ENCODE results near the gene PTBP2.

PTBP2 gene

DNA sequence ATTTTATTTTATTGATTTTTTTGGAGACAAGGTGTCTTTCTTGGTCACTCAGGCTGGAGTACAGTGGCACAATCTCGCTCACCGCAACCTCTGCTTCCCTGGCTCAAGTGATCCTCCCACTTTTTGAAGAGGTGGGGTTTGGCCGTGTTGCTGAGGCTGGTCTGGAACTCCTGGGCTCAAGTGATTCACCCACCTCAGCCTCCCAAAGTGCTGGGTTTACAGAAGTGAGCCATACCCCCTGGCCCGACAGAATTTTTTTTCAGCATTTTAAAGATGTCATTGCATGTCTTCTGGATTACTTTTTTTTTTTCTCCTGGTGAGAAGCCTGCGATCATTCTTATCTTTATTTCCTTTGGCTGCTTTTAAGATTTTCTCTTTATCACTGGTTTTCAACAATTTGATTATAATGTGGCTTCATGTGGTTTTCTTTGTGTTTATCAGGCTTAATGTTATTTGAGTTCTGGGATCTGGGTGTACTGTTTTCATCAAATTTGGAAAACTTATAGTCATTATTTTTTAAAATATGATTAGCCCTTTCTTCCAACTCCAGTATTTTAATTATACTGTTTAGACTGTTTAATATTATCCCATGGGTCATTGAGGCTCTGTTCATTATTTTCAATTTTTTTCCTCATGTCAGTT, 23.1 kb upstream of the PTBP2 start:
- TF ChIP-seq, protein P1, sequence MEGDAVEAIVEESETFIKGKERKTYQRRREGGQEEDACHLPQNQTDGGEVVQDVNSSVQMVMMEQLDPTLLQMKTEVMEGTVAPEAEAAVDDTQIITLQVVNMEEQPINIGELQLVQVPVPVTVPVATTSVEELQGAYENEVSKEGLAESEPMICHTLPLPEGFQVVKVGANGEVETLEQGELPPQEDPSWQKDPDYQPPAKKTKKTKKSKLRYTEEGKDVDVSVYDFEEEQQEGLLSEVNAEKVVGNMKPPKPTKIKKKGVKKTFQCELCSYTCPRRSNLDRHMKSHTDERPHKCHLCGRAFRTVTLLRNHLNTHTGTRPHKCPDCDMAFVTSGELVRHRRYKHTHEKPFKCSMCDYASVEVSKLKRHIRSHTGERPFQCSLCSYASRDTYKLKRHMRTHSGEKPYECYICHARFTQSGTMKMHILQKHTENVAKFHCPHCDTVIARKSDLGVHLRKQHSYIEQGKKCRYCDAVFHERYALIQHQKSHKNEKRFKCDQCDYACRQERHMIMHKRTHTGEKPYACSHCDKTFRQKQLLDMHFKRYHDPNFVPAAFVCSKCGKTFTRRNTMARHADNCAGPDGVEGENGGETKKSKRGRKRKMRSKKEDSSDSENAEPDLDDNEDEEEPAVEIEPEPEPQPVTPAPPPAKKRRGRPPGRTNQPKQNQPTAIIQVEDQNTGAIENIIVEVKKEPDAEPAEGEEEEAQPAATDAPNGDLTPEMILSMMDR (conservative IDR thresholded peaks at IDR 0.05; ENCODE audit: low read depth, low read length) = no peak

DNA sequence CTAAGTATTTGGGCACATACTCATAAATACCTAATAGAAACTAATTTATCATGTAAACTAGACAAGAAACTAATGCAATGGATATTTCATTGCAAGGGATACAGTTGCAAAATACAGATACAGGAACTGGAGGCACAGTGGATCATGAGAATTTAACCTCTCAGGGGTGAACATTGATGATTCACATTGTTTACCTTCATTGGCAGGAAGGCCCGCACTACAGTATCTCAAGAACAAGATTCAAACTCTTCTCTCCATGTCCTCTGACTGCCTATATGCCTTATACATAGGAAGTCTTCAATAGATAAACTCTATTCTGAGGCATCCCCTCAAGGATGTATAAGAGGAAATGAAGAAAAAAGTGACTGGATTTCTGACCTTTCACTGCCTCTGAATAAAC, 18.4 kb upstream of the PTBP2 start:
- H3K4me3 ChIP-seq (ENCODE audit: low read length) = no peak overlapping the region
- TF ChIP-seq, protein P1 (conservative IDR thresholded peaks at IDR 0.05; ENCODE audit: low read depth, low read length) = no peak
- DNase-seq (ENCODE audit: low read depth) = no peak

More for the DNA sequence above, 23.1 kb upstream of the PTBP2 start:
- H3K4me3 ChIP-seq (ENCODE audit: low read length) = no peak overlapping the region
- DNase-seq (ENCODE audit: low read depth) = no peak

DNA sequence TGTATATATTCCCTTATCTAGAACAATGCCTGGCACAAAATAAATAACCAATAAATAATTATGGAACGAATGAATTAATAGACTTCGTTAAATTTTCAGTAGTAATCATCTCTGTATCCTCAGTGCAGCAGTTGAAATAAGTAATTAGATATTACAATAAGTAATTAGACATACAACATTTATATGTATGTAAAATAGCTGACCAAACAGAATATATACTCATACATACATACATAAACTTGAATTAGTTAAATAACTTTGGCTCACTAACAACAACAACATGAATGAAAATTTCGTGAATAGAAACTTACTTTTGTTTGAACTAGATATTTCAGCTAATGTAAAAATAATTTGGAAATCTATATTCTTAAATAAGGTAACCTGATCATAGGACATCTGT, 14.6 kb upstream of the PTBP2 start:
- TF ChIP-seq, protein P1 (conservative IDR thresholded peaks at IDR 0.05; ENCODE audit: low read depth, low read length) = no peak
- H3K4me3 ChIP-seq (ENCODE audit: low read length) = no peak overlapping the region
- no peak for DNase-seq (ENCODE audit: low read depth)

DNA sequence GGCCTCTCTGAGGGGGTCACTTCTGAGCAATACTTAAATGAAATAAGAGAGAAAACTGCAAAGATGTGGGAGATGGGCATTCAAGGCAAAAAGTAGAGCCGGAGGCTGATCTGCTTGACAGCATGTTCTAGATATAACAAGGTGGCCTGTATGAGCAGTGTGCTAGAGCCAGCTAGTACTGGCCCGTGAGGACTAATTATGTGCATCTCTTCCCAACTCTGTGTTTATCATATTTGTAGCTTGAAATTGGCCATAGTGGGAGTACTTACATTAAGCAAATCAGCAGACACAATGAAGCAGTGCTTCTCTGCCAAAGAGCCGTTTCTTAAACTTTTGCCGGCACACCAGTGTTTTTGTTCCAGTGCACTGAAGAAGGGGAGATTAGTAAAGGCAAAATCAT, 13.1 kb upstream of the PTBP2 start:
- no peak overlapping the region for H3K4me3 ChIP-seq (ENCODE audit: low read length)
- DNase-seq (ENCODE audit: low read depth) = no peak
- TF ChIP-seq, protein P1 (conservative IDR thresholded peaks at IDR 0.05; ENCODE audit: low read depth, low read length) = no peak

DNA sequence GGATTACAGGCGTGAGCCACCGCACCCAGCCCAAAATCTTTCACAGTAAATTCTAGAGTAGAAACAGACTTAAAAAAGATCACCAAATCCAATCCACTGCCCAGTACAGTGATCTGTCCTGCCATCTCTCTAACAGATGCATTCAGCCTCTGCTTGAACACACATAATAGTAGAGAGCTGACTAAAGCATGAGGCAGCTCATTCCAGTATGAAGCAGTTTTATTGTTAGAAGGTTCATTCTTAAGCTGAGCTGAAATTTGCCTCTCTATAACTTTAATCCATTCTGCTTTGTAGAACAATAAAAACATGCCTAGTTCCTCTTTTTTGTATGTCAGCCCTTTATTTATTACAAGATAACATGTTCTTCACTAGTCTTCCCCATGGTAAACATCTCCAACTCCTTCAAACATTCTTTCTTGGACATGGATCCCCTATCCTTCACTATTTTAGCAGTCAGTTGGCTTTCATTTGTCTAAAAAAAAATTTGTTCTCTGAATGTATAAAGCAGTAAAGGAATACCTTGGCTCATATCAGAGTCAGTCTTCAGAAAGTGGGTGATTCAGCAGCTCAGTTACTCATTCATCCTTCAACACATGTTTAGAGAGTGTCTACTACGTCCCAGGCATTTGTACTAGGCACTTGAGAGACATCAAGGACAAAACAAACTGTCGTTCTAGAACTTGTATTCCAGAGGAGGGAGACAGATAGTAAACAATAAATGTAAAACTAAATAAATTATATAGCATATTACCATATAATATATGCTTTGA, 10.7 kb upstream of the PTBP2 start:
- no peak for DNase-seq (ENCODE audit: low read depth)
- TF ChIP-seq, protein P1 (conservative IDR thresholded peaks at IDR 0.05; ENCODE audit: low read depth, low read length) = no peak
- H3K4me3 ChIP-seq (ENCODE audit: low read length) = no peak overlapping the region

DNA sequence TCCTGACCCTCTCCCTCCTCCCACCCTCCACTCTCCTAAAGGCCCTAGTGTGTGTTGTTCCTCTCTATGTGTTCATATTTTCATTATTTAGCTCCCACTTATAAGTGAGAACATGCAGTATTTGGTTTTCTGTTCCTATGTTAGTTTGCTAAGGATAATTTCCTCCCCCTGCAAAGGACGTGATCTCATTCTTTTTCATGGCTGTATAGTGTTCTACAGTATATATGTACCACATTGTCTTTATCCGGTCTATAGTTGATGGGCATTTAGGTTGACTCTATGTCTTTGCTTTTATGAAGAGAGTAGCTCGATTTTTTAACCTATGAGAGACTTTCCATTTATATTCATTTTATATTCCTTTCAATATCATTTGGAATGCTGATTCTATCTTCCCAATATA, 7.9 kb upstream of the PTBP2 start:
- TF ChIP-seq, protein P1 (conservative IDR thresholded peaks at IDR 0.05; ENCODE audit: low read depth, low read length) = no peak
- no peak for DNase-seq (ENCODE audit: low read depth)
- H3K4me3 ChIP-seq (ENCODE audit: low read length) = no peak overlapping the region

DNA sequence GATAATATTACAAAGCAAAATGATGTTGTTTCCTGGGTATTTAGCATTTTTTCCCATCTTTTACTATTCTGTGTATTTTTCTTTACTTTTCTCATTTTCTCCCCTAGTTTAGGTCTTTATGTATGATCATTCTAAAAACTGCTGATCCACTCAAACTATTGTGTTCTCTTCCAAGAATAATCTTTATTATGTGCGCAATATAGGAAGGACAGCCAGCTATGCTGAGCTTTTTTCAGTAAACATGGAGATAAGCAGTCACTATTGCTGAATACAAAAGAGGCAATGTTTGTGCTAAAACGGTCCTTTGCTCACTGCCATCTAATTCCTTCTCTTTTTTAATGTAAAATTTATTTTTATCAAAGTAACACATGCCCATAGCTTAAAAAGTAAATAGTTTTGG, 6.7 kb upstream of the PTBP2 start:
- TF ChIP-seq, protein P1 (conservative IDR thresholded peaks at IDR 0.05; ENCODE audit: low read depth, low read length) = no peak
- no peak overlapping the region for H3K4me3 ChIP-seq (ENCODE audit: low read length)
- DNase-seq (ENCODE audit: low read depth) = no peak
